WTC11 (cell line): ENCODE data around the gene REELD1.

Source experiments
- FOXP1 ChIP-seq: sonication (generic); formaldehyde crosslinking; IDR thresholded peaks from 2 replicates; pipeline ENCODE4 v1.8.0; 2022; ENCODE audit warnings: missing genetic modification reagents, mild to moderate bottlenecking, moderate library complexity, borderline replicate concordance
- SP1 ChIP-seq: sonication (generic); formaldehyde crosslinking; conservative IDR thresholded peaks from 2 replicates; pipeline ENCODE4 v1.8.1; 2022; ENCODE audit warnings: missing genetic modification reagents
- TF ChIP-seq, protein P1 (sequence below): fragments of 200-600 bp; IDR thresholded peaks from 2 replicates; pipeline ENCODE4 v1.8.0; 2022; ENCODE audit warnings: antibody characterized with exemption
- TF ChIP-seq, protein P2 (sequence below): sonication (generic); formaldehyde crosslinking; conservative IDR thresholded peaks from 2 replicates; pipeline ENCODE4 v1.8.1; 2022; ENCODE audit warnings: mild to moderate bottlenecking, missing genetic modification reagents
- TF ChIP-seq, protein P3 (sequence below): sonication (generic); formaldehyde crosslinking; IDR thresholded peaks from 2 replicates; pipeline ENCODE4 v1.8.1; 2022; ENCODE audit warnings: low read depth, missing genetic modification reagents, borderline replicate concordance
- TF ChIP-seq, protein P4 (sequence below): sonication (generic); formaldehyde crosslinking; IDR thresholded peaks from 2 replicates; pipeline ENCODE4 v1.8.1; 2023; ENCODE audit warnings: mild to moderate bottlenecking, missing genetic modification reagents, moderate library complexity

DNA sequence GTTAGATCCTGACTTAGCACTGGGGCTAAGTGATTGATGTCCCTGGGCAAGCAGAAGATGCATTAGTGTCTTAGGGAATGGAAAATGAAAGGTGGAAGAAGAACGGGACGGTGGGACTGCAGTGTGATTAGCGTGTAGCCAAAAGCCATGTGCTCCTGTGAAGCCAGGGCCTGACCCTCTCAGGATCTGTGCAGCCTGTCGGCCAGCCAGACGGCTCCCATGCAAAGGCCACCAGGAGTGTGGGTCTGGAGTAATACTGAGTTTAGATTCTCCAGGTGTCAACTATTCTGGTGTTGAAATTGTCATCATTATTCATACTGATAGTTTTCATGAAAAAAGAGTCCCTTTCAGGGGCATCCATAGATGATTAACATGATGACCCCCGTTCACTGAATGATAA is 32.0 kb downstream of the REELD1 start:
- no peak for TF ChIP-seq SP1 (CRISPR knock-in tag)
- TF ChIP-seq, protein P1, sequence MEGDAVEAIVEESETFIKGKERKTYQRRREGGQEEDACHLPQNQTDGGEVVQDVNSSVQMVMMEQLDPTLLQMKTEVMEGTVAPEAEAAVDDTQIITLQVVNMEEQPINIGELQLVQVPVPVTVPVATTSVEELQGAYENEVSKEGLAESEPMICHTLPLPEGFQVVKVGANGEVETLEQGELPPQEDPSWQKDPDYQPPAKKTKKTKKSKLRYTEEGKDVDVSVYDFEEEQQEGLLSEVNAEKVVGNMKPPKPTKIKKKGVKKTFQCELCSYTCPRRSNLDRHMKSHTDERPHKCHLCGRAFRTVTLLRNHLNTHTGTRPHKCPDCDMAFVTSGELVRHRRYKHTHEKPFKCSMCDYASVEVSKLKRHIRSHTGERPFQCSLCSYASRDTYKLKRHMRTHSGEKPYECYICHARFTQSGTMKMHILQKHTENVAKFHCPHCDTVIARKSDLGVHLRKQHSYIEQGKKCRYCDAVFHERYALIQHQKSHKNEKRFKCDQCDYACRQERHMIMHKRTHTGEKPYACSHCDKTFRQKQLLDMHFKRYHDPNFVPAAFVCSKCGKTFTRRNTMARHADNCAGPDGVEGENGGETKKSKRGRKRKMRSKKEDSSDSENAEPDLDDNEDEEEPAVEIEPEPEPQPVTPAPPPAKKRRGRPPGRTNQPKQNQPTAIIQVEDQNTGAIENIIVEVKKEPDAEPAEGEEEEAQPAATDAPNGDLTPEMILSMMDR = no peak
- TF ChIP-seq FOXP1 (CRISPR knock-in tag) = no peak
- TF ChIP-seq, protein P2, sequence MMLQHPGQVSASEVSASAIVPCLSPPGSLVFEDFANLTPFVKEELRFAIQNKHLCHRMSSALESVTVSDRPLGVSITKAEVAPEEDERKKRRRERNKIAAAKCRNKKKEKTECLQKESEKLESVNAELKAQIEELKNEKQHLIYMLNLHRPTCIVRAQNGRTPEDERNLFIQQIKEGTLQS = no peak
- TF ChIP-seq, protein P3, sequence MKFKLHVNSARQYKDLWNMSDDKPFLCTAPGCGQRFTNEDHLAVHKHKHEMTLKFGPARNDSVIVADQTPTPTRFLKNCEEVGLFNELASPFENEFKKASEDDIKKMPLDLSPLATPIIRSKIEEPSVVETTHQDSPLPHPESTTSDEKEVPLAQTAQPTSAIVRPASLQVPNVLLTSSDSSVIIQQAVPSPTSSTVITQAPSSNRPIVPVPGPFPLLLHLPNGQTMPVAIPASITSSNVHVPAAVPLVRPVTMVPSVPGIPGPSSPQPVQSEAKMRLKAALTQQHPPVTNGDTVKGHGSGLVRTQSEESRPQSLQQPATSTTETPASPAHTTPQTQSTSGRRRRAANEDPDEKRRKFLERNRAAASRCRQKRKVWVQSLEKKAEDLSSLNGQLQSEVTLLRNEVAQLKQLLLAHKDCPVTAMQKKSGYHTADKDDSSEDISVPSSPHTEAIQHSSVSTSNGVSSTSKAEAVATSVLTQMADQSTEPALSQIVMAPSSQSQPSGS (CRISPR knock-in tag) = no peak
- TF ChIP-seq, protein P4, sequence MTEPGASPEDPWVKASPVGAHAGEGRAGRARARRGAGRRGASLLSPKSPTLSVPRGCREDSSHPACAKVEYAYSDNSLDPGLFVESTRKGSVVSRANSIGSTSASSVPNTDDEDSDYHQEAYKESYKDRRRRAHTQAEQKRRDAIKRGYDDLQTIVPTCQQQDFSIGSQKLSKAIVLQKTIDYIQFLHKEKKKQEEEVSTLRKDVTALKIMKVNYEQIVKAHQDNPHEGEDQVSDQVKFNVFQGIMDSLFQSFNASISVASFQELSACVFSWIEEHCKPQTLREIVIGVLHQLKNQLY (CRISPR knock-in tag) = no peak
